ENCODE results near the gene IQGAP1. TPM values are rescaled to one million over a fixed set of nuclear protein-coding genes. Genes with fewer than 3 reads are reported as not detected.
"Not testable (repeated sequence)": the region's sequence is repeated elsewhere in the genome, so short reads cannot be mapped to it uniquely, and the experiment has no call there.

Gene IQGAP1
- total RNA-seq: 100 to 1,000 TPM; 224 TPM

GRCh38 chr15:90387534-90388461 lies at the start of gene IQGAP1:
TSS of gene IQGAP1 (plus strand) at chr15:90388242. CDS start at chr15:90388342, 100 bp downstream.
- H3K9me3 Mint-ChIP-seq: no peaks in the 10 kb centered on the region
- peaks cover 40% of the 10 kb centered on the region for H3K4me1 Mint-ChIP-seq
- H3K27me3 Mint-ChIP-seq: no peaks in the 10 kb centered on the region
- peak; percentile 94 for ATAC-seq (replicated peaks)
- peaks cover 44% of the 10 kb centered on the region for H3K36me3 Mint-ChIP-seq (ENCODE audit: low read depth)
- H3K27ac Mint-ChIP-seq: peak within 1 kb of the TSS; percentile 95
- peak within 1 kb of the TSS; percentile 89 for H3K4me3 Mint-ChIP-seq

DNA sequence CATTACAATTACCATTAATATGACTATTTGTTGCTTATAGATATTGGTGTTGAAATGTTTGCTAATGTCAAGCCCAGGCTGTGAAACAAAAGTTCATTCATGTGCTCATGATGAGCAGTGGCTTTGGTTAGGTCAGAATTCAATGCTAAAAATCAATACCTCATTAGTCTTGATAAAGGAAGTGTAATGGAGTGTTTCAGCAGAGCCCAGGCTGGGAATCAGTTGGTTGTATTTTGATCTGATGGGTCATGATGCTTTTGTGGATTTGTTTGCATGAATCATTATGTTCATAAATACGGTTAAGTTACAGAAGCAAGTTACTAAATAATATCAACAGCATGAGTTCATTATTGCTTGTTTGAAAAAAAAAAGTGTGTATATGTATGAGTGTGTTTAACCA lies 49.5 kb upstream of the IQGAP1 start:
- Mint-ChIP-seq H3K27ac (no peak overlapping the region), H3K36me3 (ENCODE audit: low read depth) (no peaks in the 10 kb centered on the region), H3K27me3 (no peaks in the 10 kb centered on the region), H3K4me1 (no peaks in the 10 kb centered on the region), H3K4me3 (no peak overlapping the region), H3K9me3 (no peaks in the 10 kb centered on the region)
- ATAC-seq (replicated peaks): no peak

DNA sequence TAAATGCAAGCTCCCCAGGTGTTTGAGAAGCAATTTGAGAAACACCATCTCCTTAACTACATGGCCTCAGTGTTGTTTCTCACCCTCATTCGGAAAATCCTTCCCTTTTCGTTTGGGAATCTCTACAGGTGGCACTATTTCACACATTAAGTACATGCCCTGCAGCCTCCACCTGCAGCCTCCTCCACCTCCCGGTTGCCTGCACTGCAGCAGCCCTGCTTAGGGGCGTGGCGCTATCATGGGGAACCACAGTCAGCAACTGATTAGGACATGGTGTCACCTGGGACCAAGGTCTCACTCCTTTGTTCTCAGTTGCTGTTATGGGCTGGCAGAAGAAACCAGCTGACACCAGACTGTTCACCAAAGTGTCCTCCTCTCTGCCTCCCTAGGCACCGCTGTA lies 47.7 kb upstream of the IQGAP1 start:
- Mint-ChIP-seq H3K36me3 (ENCODE audit: low read depth) (no peaks in the 10 kb centered on the region), H3K27ac (no peak overlapping the region), H3K27me3 (no peaks in the 10 kb centered on the region), H3K9me3 (no peaks in the 10 kb centered on the region), H3K4me3 (no peak overlapping the region), H3K4me1 (no peaks in the 10 kb centered on the region)
- no peak for ATAC-seq (replicated peaks)

DNA sequence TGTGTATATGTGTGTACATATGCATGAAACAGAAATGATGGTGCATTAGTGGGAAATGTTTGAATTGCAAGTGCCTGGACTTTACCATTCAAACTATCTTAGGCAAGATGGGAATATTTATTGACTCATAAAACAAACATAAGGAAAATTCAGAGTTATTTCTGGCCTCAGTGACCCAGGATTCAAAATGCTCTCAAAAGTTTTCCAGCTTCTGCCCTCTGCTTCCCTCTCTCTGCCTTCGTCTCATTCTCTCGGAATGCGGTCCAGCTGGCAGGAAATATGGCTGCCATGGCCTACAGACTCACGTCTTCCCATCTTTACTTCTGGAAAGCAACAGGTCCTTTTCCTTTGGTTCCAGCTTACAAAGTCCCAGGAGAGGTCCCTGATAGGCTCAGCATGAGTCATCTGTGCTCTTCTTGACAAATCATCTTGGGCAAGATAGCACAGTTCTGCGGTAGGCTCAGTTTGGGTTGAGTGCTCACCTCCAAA lies 44.7 kb upstream of the IQGAP1 start:
- Mint-ChIP-seq H3K4me3 (no peak overlapping the region), H3K9me3 (no peaks in the 10 kb centered on the region), H3K4me1 (no peaks in the 10 kb centered on the region), H3K27me3 (no peaks in the 10 kb centered on the region), H3K27ac (no peak overlapping the region), H3K36me3 (ENCODE audit: low read depth) (no peaks in the 10 kb centered on the region)
- ATAC-seq (replicated peaks): no peak

DNA sequence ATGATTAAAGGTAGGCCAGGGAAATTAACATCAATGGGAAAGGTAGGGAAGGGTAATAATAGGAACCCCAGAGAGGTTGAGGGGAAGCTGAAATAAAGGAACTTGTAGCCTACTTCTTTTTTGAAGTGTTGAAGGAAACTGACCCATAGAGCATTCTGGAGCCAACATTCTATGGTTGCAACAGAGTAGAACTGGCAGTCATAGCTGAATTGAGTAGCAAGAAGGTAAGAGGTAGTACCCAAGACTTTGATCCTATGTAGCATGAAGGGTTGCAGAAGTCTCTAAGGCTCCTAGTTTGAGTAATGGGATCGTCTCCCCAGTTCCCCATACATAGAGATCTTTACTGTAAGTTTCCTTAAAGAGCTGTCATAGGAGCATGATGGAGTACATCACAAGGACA lies 43.4 kb upstream of the IQGAP1 start:
- H3K27ac Mint-ChIP-seq: no peak overlapping the region
- no peaks in the 10 kb centered on the region for H3K4me1 Mint-ChIP-seq
- ATAC-seq (replicated peaks): no peak
- no peak overlapping the region for H3K4me3 Mint-ChIP-seq
- no peaks in the 10 kb centered on the region for H3K36me3 Mint-ChIP-seq (ENCODE audit: low read depth)
- no peaks in the 10 kb centered on the region for H3K9me3 Mint-ChIP-seq
- H3K27me3 Mint-ChIP-seq: no peaks in the 10 kb centered on the region

- H3K27me3 Mint-ChIP-seq: no peaks in the 10 kb centered on the region
- no peaks in the 10 kb centered on the region for H3K36me3 Mint-ChIP-seq (ENCODE audit: low read depth)
- H3K4me1 Mint-ChIP-seq: peaks cover 6% of the 10 kb centered on the region
- ATAC-seq (replicated peaks): no peak
- no peaks in the 10 kb centered on the region for H3K9me3 Mint-ChIP-seq
- no peak overlapping the region for H3K27ac Mint-ChIP-seq
- H3K4me3 Mint-ChIP-seq: no peak overlapping the region
These were observed 42.2 kb upstream of the IQGAP1 start for GRCh38 chr15:90345857-90346256.

- not testable (repeated sequence) for ATAC-seq (replicated peaks); H3K9me3 Mint-ChIP-seq; H3K4me1 Mint-ChIP-seq; H3K4me3 Mint-ChIP-seq; H3K36me3 Mint-ChIP-seq (ENCODE audit: low read depth); H3K27me3 Mint-ChIP-seq; H3K27ac Mint-ChIP-seq
These were observed 40.5 kb upstream of the IQGAP1 start for GRCh38 chr15:90347431-90348065.

DNA sequence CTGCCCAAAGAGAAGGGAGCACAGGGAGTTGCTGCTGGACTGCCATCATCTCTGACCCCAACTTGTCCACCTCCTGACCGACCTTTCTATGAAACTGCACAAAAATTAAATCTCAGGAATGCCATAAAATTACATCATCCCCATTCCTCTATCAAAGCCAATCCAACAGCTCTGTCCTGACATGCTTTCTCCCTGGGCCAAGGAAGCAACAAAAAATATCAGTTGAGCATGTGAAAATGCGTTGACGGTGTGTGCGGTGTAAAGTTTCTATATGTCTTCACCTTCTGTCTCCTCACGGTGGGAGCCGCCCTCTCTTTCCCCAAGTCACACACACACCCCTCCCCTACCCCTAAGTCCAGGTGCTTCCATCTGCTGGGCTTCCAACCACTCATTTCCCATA lies 39.6 kb upstream of the IQGAP1 start:
- Mint-ChIP-seq H3K4me1 (peaks cover 6% of the 10 kb centered on the region), H3K36me3 (ENCODE audit: low read depth) (no peaks in the 10 kb centered on the region), H3K27me3 (no peaks in the 10 kb centered on the region), H3K27ac (no peak overlapping the region), H3K9me3 (no peaks in the 10 kb centered on the region), H3K4me3 (no peak overlapping the region)
- no peak for ATAC-seq (replicated peaks)

DNA sequence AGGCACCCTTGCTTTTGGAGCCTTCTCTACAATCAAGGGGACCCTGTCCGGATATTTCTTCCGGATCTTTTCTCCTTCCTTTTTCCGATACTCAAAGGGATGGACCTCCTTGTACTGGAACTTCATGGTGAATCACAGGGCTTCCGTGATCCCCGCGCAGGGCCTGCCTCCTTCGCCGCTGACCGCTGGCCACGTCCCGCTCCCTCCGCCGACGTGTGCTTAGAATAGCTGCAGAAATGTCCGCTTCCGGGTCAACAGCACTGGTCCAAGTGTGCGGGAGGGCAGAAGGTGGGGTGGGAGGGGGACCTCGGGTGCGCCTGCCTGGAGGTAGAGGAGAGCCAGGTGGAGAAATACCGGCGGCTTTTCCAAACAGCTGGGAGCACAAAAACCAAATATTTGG lies 39.0 kb upstream of the IQGAP1 start:
- no peaks in the 10 kb centered on the region for H3K27me3 Mint-ChIP-seq
- no peak for ATAC-seq (replicated peaks)
- no peak overlapping the region for H3K27ac Mint-ChIP-seq
- peaks cover 6% of the 10 kb centered on the region for H3K4me1 Mint-ChIP-seq
- no peak overlapping the region for H3K4me3 Mint-ChIP-seq
- no peaks in the 10 kb centered on the region for H3K36me3 Mint-ChIP-seq (ENCODE audit: low read depth)
- no peaks in the 10 kb centered on the region for H3K9me3 Mint-ChIP-seq

DNA sequence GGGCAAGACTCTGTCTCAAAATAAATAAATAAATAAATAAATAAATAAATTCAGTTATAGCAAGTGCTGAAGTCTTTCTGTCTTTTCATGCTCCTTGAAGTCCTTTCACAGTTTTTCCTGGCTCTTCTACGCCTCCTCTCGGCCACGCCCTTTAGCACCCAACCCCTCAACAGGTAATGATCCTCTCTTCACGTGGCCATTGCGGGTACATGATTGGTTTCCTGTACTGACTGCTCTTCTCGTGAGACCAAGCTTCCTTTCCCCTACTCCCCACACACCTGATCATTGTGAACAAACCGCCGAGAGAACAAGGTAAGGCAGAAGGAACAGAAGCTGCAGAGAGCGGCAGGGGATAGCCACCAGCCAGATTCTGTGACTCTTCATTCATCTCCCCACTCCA lies 38.2 kb upstream of the IQGAP1 start:
- ATAC-seq (replicated peaks): no peak
- peaks cover 6% of the 10 kb centered on the region for H3K4me1 Mint-ChIP-seq
- H3K27ac Mint-ChIP-seq: no peak overlapping the region
- H3K36me3 Mint-ChIP-seq (ENCODE audit: low read depth): no peaks in the 10 kb centered on the region
- no peak overlapping the region for H3K4me3 Mint-ChIP-seq
- H3K27me3 Mint-ChIP-seq: no peaks in the 10 kb centered on the region
- H3K9me3 Mint-ChIP-seq: no peaks in the 10 kb centered on the region

GRCh38 chr15:90351479-90352106 lies 36.4 kb upstream of the IQGAP1 start:
- Mint-ChIP-seq H3K27ac (peak overlapping the region; percentile 38), H3K9me3 (no peaks in the 10 kb centered on the region), H3K4me3 (peak overlapping the region; percentile 81), H3K4me1 (peaks cover 6% of the 10 kb centered on the region), H3K36me3 (ENCODE audit: low read depth) (no peaks in the 10 kb centered on the region), H3K27me3 (no peaks in the 10 kb centered on the region)
- peak; percentile 5 for ATAC-seq (replicated peaks)

DNA sequence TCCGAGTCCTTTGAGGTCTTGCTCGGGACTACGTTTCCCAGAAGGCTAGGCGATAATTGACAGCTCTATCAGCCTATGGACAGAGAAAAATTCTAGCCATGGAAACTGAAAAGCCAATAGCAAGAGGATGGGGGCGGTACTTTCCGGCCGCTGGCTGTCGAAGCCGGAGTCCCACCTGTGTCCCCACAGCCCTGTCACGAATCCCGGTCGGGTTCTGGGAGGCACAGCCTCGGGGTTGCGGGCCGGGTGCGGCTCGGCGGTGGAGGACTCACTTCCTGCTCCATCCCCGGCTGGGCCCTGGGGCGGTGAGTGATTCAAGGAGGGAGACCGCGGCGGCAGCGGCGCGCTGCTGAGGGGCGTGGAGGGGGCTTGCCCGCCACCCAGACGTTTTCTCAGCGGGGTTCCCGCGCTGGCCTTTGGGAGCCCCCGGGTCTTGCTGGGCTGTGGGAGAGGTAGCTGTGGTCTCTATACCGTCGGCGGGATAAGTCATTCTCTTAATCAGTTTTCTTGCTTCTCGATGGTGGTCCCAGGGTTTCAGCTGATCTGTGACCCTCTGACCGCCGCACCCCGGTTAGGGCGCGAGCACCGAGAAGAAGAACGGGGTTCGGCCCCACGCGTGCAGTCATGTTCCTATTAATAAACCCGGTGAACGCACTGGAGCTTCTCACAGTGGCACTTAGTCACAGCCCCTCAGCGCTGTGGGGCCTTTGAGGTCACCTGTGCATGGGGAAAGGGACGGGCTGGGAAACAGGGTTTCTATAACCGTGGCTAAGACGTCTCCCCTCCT lies 35.7 kb upstream of the IQGAP1 start, which contains the start of gene ZNF774:
Gene ZNF774 (plus strand): TSS at position 178 of the 787 bp plus-strand sequence. CDS start 2,377 bp downstream, outside the sequence.
- no peaks in the 10 kb centered on the region for H3K9me3 Mint-ChIP-seq
- peak within 1 kb of the TSS; percentile 81 for H3K4me3 Mint-ChIP-seq
- peaks cover 6% of the 10 kb centered on the region for H3K4me1 Mint-ChIP-seq
- no peaks in the 10 kb centered on the region for H3K27me3 Mint-ChIP-seq
- ATAC-seq (replicated peaks): peak; percentile 98
- peak within 1 kb of the TSS; percentile 38 for H3K27ac Mint-ChIP-seq
- H3K36me3 Mint-ChIP-seq (ENCODE audit: low read depth): no peaks in the 10 kb centered on the region

GRCh38 chr15:90354986-90355385 lies 33.1 kb upstream of the IQGAP1 start:
- Mint-ChIP-seq H3K4me1 (peaks cover 7% of the 10 kb centered on the region), H3K4me3 (no peak overlapping the region), H3K9me3 (no peaks in the 10 kb centered on the region), H3K27ac (no peak overlapping the region), H3K36me3 (ENCODE audit: low read depth) (no peaks in the 10 kb centered on the region), H3K27me3 (no peaks in the 10 kb centered on the region)
- ATAC-seq (replicated peaks): no peak

Data from activated T-helper 17 cell treated with anti-CD3 and anti-CD28 coated beads, Interleukin-2, amount 50 U/mL, for 72 hours (primary cell).